ENCODE data around the gene KCNE3. TPM values are rescaled to one million over a fixed set of nuclear protein-coding genes. Genes with fewer than 3 reads are reported as not detected.

The KCNE3 gene
- polyA plus RNA-seq, 1 donor (not counting 4 experiments of a cell fraction or from before 2014, with no cell fraction given), result not detected

- dilution Hi-C loops (cut with MboI; ENCODE audit: extremely low pct_ligation_motif_present, low sequenced_read_pairs), result no loop called here
- DNase-seq (ENCODE audit: low read depth, low spot score) (no peak), FAIRE-seq (peak; percentile 26)
- Histone ChIP-seq H4K20me1 (ENCODE audit: control insufficient read depth, extremely low read depth, insufficient read depth, low read length) (no peaks in the 10 kb centered on the region), H3K27ac (ENCODE audit: control insufficient read depth, insufficient read depth, low read length) (peak overlapping the region; percentile 86), H2AFZ (ENCODE audit: control insufficient read depth, low read length) (no peak overlapping the region), H3K27me3 (ENCODE audit: control insufficient read depth, extremely low read depth, insufficient read depth, low read length) (no peaks in the 10 kb centered on the region), H3K79me2 (ENCODE audit: control insufficient read depth, insufficient read depth, low read length) (no peaks in the 10 kb centered on the region), H3K4me3 (ENCODE audit: control insufficient read depth in 2 of 3, extremely low read depth in 1 of 3, insufficient read depth in 2 of 3, low read depth in 1 of 3, low read length in 3 of 3) (no peak overlapping the region), H3K9ac (ENCODE audit: control insufficient read depth, extremely low read depth, insufficient read depth, low read length) (no peak overlapping the region), H3K9me1 (ENCODE audit: control insufficient read depth, extremely low read depth, insufficient read depth, low read length) (no peaks in the 10 kb centered on the region), H3K36me3 (ENCODE audit: control insufficient read depth in 2 of 2, extremely low read depth in 1 of 2, insufficient read depth in 2 of 2, low read length in 2 of 2) (no peaks in the 10 kb centered on the region), H3K4me2 (ENCODE audit: control insufficient read depth, extremely low read depth, insufficient read depth, low read depth, low read length) (peak overlapping the region; percentile 73), H3K4me1 (ENCODE audit: control insufficient read depth, extremely low read depth, insufficient read depth, low read length) (peaks cover 8% of the 10 kb centered on the region), H3K9me3 (ENCODE audit: control insufficient read depth, low read depth, low read length) (no peaks in the 10 kb centered on the region)
- TF ChIP-seq, protein P1, sequence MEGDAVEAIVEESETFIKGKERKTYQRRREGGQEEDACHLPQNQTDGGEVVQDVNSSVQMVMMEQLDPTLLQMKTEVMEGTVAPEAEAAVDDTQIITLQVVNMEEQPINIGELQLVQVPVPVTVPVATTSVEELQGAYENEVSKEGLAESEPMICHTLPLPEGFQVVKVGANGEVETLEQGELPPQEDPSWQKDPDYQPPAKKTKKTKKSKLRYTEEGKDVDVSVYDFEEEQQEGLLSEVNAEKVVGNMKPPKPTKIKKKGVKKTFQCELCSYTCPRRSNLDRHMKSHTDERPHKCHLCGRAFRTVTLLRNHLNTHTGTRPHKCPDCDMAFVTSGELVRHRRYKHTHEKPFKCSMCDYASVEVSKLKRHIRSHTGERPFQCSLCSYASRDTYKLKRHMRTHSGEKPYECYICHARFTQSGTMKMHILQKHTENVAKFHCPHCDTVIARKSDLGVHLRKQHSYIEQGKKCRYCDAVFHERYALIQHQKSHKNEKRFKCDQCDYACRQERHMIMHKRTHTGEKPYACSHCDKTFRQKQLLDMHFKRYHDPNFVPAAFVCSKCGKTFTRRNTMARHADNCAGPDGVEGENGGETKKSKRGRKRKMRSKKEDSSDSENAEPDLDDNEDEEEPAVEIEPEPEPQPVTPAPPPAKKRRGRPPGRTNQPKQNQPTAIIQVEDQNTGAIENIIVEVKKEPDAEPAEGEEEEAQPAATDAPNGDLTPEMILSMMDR (optimal IDR thresholded peaks at IDR 0.05 in 1 of 3, IDR thresholded peaks at IDR 0.05 in 1 of 3, conservative IDR thresholded peaks at IDR 0.05 in 1 of 3; ENCODE audit: extremely low read depth in 1 of 3, insufficient read depth in 2 of 3, low read length in 3 of 3), result no peak
- no peak for TF ChIP-seq EZH2 (IDR thresholded peaks at IDR 0.05; ENCODE audit: low read length)
Observed at GRCh38 chr11:74504100-74504691, 36.8 kb upstream of the KCNE3 start.

GRCh38 chr11:74494916-74495315 is 27.6 kb upstream of the KCNE3 start:
- no peaks in the 10 kb centered on the region for H3K79me2 ChIP-seq (ENCODE audit: control insufficient read depth, insufficient read depth, low read length)
- no peaks in the 10 kb centered on the region for H3K9me1 ChIP-seq (ENCODE audit: control insufficient read depth, extremely low read depth, insufficient read depth, low read length)
- H3K36me3 ChIP-seq (ENCODE audit: control insufficient read depth in 2 of 2, extremely low read depth in 1 of 2, insufficient read depth in 2 of 2, low read length in 2 of 2), result no peaks in the 10 kb centered on the region
- H3K4me2 ChIP-seq (ENCODE audit: control insufficient read depth, extremely low read depth, insufficient read depth, low read depth, low read length), result no peak overlapping the region
- no peak overlapping the region for H2AFZ ChIP-seq (ENCODE audit: control insufficient read depth, low read length)
- TF ChIP-seq, protein P1 (optimal IDR thresholded peaks at IDR 0.05 in 1 of 3, IDR thresholded peaks at IDR 0.05 in 1 of 3, conservative IDR thresholded peaks at IDR 0.05 in 1 of 3; ENCODE audit: extremely low read depth in 1 of 3, insufficient read depth in 2 of 3, low read length in 3 of 3), result no peak
- no peak for TF ChIP-seq EZH2 (IDR thresholded peaks at IDR 0.05; ENCODE audit: low read length)
- dilution Hi-C loops (cut with MboI; ENCODE audit: extremely low pct_ligation_motif_present, low sequenced_read_pairs), result loop anchor here (5.0 kb wide), 1 partner anchor 52 kb away; no protein-coding TSS in a partner anchor
- no peak for FAIRE-seq
- H3K27me3 ChIP-seq (ENCODE audit: control insufficient read depth, extremely low read depth, insufficient read depth, low read length), result no peaks in the 10 kb centered on the region
- H4K20me1 ChIP-seq (ENCODE audit: control insufficient read depth, extremely low read depth, insufficient read depth, low read length), result no peaks in the 10 kb centered on the region
- H3K27ac ChIP-seq (ENCODE audit: control insufficient read depth, insufficient read depth, low read length), result no peak overlapping the region
- peaks cover 9% of the 10 kb centered on the region for H3K4me1 ChIP-seq (ENCODE audit: control insufficient read depth, extremely low read depth, insufficient read depth, low read length)
- no peak overlapping the region for H3K4me3 ChIP-seq (ENCODE audit: control insufficient read depth in 2 of 3, extremely low read depth in 1 of 3, insufficient read depth in 2 of 3, low read depth in 1 of 3, low read length in 3 of 3)
- no peak for DNase-seq (ENCODE audit: low read depth, low spot score)
- H3K9ac ChIP-seq (ENCODE audit: control insufficient read depth, extremely low read depth, insufficient read depth, low read length), result no peak overlapping the region
- H3K9me3 ChIP-seq (ENCODE audit: control insufficient read depth, low read depth, low read length), result no peaks in the 10 kb centered on the region

Measured in keratinocyte (primary cell).